Panc1 (cell line): Measurements from ENCODE around the gene MRPS18A.

Experiments used
- POLR2AphosphoS5 ChIP-seq: IDR thresholded peaks from 2 replicates; pipeline ENCODE4 v1.6.1; 2012; ENCODE audit warnings: mild to moderate bottlenecking, low read depth, low read length, moderate library complexity
- SIN3A ChIP-seq: IDR thresholded peaks from 2 replicates; pipeline ENCODE4 v1.6.1; 2012; ENCODE audit warnings: low read depth, mild to moderate bottlenecking, low read length, moderate library complexity, borderline replicate concordance; ENCODE audit not compliant: insufficient read depth
- TF ChIP-seq, protein P1 (sequence below): fragments of 450-650 bp; IDR thresholded peaks from 2 replicates; pipeline ENCODE4 v1.5.1; 2017; ENCODE audit warnings: mild to moderate bottlenecking

DNA sequence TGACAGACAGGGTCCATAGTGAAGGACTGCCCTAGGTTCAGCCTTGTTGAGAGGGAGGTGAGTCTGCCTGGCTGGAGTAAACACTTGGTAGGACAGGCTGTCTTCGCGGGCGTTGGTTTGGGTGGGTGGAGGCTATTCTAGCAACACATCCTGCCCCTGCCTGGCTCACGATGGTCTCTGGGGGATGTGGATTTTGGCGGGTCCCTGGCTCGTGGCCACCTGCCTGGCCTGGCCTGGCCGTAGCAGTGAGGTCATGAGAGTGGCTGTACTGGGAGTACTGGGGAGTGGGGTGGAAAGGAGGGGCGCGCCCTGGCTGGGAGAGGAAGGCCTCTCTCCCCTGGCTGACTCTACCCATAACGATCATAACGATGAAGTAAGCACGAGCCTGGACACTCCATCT is 30.2 kb upstream of the MRPS18A start:
- TF ChIP-seq, protein P1, sequence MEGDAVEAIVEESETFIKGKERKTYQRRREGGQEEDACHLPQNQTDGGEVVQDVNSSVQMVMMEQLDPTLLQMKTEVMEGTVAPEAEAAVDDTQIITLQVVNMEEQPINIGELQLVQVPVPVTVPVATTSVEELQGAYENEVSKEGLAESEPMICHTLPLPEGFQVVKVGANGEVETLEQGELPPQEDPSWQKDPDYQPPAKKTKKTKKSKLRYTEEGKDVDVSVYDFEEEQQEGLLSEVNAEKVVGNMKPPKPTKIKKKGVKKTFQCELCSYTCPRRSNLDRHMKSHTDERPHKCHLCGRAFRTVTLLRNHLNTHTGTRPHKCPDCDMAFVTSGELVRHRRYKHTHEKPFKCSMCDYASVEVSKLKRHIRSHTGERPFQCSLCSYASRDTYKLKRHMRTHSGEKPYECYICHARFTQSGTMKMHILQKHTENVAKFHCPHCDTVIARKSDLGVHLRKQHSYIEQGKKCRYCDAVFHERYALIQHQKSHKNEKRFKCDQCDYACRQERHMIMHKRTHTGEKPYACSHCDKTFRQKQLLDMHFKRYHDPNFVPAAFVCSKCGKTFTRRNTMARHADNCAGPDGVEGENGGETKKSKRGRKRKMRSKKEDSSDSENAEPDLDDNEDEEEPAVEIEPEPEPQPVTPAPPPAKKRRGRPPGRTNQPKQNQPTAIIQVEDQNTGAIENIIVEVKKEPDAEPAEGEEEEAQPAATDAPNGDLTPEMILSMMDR = no peak
- no peak for TF ChIP-seq SIN3A
- TF ChIP-seq POLR2AphosphoS5 = no peak
